ENCODE measurements around the gene CCDC127. TPM values are rescaled to one million over a fixed set of nuclear protein-coding genes. Genes with fewer than 3 reads are reported as not detected.

Gene CCDC127
- 5.2 and 5.6 TPM in 2 replicates for total RNA-seq

GRCh38 chr5:217494-218456 is at the start of gene CCDC127, which contains the start of gene SDHA:
TSS of gene CCDC127 (minus strand) at chr5:218153. CDS start at chr5:216849, 1,304 bp downstream.
TSS of gene SDHA (plus strand) at chr5:218320. CDS start at chr5:218356, 36 bp downstream.

GRCh38 chr5:191036-191948 is 26.7 kb downstream of the CCDC127 start, which contains the start of gene LRRC14B:
TSS of gene LRRC14B (plus strand) at chr5:191495. CDS start at chr5:191539, 44 bp downstream.

Other genes starting within 250 kb of the CCDC127 start
- gene PLEKHG4B, start 126.0 kb downstream of the CCDC127 start, total RNA-seq, result not detected in 2 replicates
- gene LRRC14B, start 26.7 kb downstream of the CCDC127 start, total RNA-seq, result not detected in 2 replicates
- gene SDHA, start 167 bp upstream of the CCDC127 start, total RNA-seq, result 49.0 and 82.0 TPM in 2 replicates
- 83.4 and 99.0 TPM in 2 replicates for gene PDCD6, start 53.5 kb upstream of the CCDC127 start, total RNA-seq
- gene AHRR, start 103.6 kb upstream of the CCDC127 start, total RNA-seq, result 3.1 and 16.0 TPM in 2 replicates
- 20.9 and 21.7 TPM in 2 replicates for gene EXOC3, start 225.0 kb upstream of the CCDC127 start, total RNA-seq